HFFc6 (cell line): ENCODE results near the gene GPR153. TPM values are rescaled to one million over a fixed set of nuclear protein-coding genes. Genes with fewer than 3 reads are reported as not detected.

Experiments
- DNase-seq: peaks from one replicate; pipeline ENCODE4 v3.0.0-alpha.2; 2018
- H3K27ac Mint-ChIP-seq: 2 replicates; pipeline ENCODE4 v1.8.0; 2020; ENCODE audit warnings: mild to moderate bottlenecking, mixed read lengths
- H3K27me3 Mint-ChIP-seq: 2 replicates; pipeline ENCODE4 v1.8.0; 2021; ENCODE audit warnings: mild to moderate bottlenecking, moderate library complexity, mixed read lengths; ENCODE audit not compliant: insufficient read depth
- H3K36me3 Mint-ChIP-seq: 2 replicates; pipeline ENCODE4 v1.8.0; 2021; ENCODE audit warnings: low read depth, mixed read lengths
- H3K4me1 Mint-ChIP-seq: 2 replicates; pipeline ENCODE4 v1.8.0; 2020; ENCODE audit warnings: low read depth, mixed read lengths
- H3K4me3 Mint-ChIP-seq: 2 replicates; pipeline ENCODE4 v1.8.0; 2020; ENCODE audit warnings: mild to moderate bottlenecking, moderate library complexity, mixed read lengths
- H3K9me3 Mint-ChIP-seq: 2 replicates; pipeline ENCODE4 v1.8.0; 2020; ENCODE audit warnings: mild to moderate bottlenecking, mixed read lengths
- total RNA-seq, 6 experiments: library from RNA; stranded (reverse); fragmentation: NEBNext Ultra II Directional; extraction: Animal tissue kit (Norgen Biotek cat#: 25700); gene quantifications; 2 replicates in 1 of 6; 3 replicates in 5 of 6; pipeline ENCODE4 v1.2.3, GENCODE V29; 2021
- TF ChIP-seq, protein P1 (sequence below): fragments of 200-600 bp; sonication (generic); IDR thresholded peaks from 2 replicates; pipeline ENCODE4 v1.5.0; 2021; ENCODE audit warnings: antibody characterized with exemption, mild to moderate bottlenecking

Gene GPR153
- total RNA-seq, 6 experiments from 2014 or later: 6.0 to 7.9 (median 7.2) TPM

DNA sequence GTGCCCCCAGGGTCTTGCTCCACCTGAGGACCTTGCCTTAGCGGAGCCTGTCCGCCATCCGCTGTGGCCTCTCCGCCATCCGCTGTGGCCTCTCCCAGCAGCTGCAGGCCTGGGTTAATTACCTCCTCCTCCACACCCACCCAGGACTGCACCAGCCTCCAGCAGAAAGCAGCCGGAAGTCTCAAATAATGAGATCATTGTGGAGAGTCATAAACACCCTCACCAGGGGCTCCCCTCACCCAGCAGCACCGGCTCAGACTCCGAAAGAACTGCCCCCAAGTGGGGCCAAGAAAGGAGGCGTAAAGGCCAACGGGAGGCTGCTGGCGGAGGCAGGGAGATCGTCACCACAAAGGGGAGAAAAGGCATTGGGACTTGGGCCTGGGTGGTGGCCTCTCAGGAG lies 10.7 kb upstream of the GPR153 start:
- no peak for DNase-seq
- H3K36me3 Mint-ChIP-seq: no peaks in the 10 kb centered on the region
- peaks cover 1% of the 10 kb centered on the region for H3K27me3 Mint-ChIP-seq
- H3K4me3 Mint-ChIP-seq: no peak overlapping the region
- H3K9me3 Mint-ChIP-seq: no peaks in the 10 kb centered on the region
- no peak overlapping the region for H3K27ac Mint-ChIP-seq
- TF ChIP-seq, protein P1, sequence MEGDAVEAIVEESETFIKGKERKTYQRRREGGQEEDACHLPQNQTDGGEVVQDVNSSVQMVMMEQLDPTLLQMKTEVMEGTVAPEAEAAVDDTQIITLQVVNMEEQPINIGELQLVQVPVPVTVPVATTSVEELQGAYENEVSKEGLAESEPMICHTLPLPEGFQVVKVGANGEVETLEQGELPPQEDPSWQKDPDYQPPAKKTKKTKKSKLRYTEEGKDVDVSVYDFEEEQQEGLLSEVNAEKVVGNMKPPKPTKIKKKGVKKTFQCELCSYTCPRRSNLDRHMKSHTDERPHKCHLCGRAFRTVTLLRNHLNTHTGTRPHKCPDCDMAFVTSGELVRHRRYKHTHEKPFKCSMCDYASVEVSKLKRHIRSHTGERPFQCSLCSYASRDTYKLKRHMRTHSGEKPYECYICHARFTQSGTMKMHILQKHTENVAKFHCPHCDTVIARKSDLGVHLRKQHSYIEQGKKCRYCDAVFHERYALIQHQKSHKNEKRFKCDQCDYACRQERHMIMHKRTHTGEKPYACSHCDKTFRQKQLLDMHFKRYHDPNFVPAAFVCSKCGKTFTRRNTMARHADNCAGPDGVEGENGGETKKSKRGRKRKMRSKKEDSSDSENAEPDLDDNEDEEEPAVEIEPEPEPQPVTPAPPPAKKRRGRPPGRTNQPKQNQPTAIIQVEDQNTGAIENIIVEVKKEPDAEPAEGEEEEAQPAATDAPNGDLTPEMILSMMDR: no peak
- H3K4me1 Mint-ChIP-seq: peaks cover 48% of the 10 kb centered on the region

DNA sequence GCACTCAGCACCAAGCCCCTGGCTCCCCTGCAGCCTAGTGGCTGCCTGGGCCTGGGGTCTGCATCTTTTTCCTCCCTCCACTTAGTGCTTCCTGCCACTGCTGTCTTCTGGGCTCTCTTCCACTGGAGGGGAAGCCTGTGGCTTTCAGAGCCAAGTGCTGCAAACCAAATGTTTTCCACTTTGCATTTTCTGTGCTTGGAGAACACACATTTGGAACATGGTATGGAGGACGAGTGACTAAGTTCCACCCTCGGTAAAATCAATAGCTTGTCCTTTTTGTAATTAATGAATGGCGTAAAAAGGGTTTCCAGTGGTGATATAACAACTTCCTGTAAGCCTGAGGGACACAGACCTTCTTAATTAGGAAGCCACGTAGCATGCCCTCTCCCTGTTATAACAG lies 10.1 kb upstream of the GPR153 start:
- Mint-ChIP-seq H3K27ac (no peak overlapping the region), H3K4me1 (peaks cover 42% of the 10 kb centered on the region), H3K4me3 (no peak overlapping the region), H3K36me3 (no peaks in the 10 kb centered on the region), H3K27me3 (no peaks in the 10 kb centered on the region; the same call in none of the 2 replicates), H3K9me3 (no peaks in the 10 kb centered on the region)
- TF ChIP-seq, protein P1: no peak
- no peak for DNase-seq

DNA sequence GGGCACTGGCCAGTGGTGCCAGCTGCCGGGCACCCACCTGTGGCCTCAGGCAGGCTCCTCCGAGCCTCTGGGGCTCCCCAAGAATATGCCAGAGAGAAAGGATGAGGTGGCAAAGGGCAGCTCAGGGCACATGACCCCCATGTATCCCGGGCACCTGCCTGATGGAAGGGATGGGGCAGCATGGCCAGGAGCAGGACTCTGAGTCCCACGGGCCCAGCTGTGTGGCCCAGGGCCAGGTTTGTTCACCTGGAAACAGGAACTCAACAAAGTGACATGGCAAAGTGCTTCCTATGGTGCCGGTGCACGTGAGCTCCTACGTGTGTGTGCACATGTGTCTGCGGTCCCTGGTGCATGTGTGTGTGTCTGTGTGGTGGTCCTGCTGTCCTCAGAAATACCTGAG lies 9.5 kb upstream of the GPR153 start:
- Mint-ChIP-seq H3K4me1 (peaks cover 40% of the 10 kb centered on the region), H3K27me3 (no peaks in the 10 kb centered on the region; the same call in none of the 2 replicates), H3K4me3 (no peak overlapping the region), H3K9me3 (no peaks in the 10 kb centered on the region), H3K27ac (no peak overlapping the region), H3K36me3 (no peaks in the 10 kb centered on the region)
- TF ChIP-seq, protein P1: no peak
- DNase-seq: no peak

DNA sequence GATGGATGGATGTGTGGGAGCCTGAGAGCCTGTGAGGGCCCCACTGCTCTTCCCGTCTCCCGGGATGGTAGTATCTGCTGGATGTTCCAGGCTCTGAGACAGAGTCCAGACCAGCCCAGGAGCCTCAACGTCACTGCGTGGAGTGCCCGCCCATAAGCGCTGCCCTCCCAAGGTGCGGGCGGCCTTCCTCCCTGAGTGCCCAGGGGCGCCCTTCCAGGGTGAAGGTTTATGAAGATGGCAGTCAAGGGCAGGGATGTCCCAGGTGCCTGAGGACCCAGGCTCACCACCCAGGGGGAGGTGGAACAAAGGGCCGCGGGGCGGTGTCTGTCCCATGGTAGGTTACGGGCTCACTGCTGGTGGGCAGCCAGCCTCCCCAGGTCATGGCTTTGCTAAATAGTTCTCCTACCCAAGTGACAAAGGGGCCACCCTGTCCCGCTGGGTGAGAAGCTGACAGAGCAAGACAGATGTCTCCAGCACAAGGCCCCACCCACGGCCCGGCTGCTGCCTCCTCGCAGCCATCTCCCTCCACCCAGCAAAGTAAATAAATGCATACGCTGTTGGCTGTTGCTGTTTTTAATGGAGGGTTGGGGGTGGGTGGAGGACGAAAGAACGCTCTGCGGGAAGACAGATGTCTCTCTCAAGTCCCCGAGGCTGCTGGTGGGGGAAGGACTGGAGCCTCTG lies 9.0 kb upstream of the GPR153 start:
- no peaks in the 10 kb centered on the region for H3K36me3 Mint-ChIP-seq
- no peak overlapping the region for H3K4me3 Mint-ChIP-seq
- peaks cover 40% of the 10 kb centered on the region for H3K4me1 Mint-ChIP-seq
- no peak overlapping the region for H3K27ac Mint-ChIP-seq
- TF ChIP-seq, protein P1: no peak
- H3K27me3 Mint-ChIP-seq: no peaks in the 10 kb centered on the region; the same call in none of the 2 replicates
- H3K9me3 Mint-ChIP-seq: no peaks in the 10 kb centered on the region
- no peak for DNase-seq

DNA sequence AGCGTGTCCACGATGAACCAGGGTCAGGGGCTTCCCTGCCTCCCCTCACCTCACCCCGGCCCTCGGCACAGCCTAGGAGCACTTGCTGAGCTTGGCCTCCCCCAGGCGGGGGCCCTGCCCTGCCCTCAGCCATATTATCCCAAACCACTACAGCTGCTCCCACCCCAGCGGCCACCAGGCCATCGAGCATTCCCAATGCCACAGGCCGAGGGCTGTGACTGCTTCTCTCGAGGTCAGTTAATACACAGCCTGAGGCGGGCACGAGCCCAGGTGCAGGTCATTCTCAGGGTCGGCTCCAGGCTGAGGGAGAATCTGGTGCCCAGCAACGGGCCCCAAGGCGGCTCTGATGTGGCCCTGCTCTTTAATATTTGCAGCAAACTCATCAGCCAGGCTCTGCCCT lies 8.4 kb upstream of the GPR153 start:
- TF ChIP-seq, protein P1: no peak
- no peaks in the 10 kb centered on the region for H3K36me3 Mint-ChIP-seq
- no peaks in the 10 kb centered on the region for H3K9me3 Mint-ChIP-seq
- no peak overlapping the region for H3K27ac Mint-ChIP-seq
- no peaks in the 10 kb centered on the region; the same call in none of the 2 replicates for H3K27me3 Mint-ChIP-seq
- peaks cover 40% of the 10 kb centered on the region for H3K4me1 Mint-ChIP-seq
- H3K4me3 Mint-ChIP-seq: no peak overlapping the region
- DNase-seq: no peak
